Measurements from ENCODE around the gene HSPA12B.

Gene HSPA12B

DNA sequence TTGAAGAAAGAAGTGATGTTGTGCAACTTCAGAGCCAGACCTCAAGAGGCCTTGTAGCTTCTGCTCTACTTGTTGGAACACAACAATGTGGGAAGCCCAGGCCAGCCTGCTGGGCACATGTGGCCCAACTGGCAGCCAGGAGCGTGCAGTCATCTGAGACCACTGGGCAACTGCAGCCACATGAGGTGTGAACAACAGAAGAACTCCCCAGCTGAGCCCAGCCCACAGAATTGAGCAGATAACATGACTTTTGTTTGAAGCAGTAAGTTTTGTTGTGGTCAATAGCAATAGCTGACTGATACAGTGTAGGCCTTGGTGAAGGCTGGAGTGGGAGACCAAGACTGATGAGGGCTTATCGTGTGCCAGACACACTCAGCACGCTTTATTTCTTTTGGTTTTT lies 42.1 kb upstream of the HSPA12B start:
- H3K4me3 ChIP-seq (replicated peaks; ENCODE audit: low read depth, low read length): no peak overlapping the region
- TF ChIP-seq, protein P1, sequence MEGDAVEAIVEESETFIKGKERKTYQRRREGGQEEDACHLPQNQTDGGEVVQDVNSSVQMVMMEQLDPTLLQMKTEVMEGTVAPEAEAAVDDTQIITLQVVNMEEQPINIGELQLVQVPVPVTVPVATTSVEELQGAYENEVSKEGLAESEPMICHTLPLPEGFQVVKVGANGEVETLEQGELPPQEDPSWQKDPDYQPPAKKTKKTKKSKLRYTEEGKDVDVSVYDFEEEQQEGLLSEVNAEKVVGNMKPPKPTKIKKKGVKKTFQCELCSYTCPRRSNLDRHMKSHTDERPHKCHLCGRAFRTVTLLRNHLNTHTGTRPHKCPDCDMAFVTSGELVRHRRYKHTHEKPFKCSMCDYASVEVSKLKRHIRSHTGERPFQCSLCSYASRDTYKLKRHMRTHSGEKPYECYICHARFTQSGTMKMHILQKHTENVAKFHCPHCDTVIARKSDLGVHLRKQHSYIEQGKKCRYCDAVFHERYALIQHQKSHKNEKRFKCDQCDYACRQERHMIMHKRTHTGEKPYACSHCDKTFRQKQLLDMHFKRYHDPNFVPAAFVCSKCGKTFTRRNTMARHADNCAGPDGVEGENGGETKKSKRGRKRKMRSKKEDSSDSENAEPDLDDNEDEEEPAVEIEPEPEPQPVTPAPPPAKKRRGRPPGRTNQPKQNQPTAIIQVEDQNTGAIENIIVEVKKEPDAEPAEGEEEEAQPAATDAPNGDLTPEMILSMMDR (IDR thresholded peaks at IDR 0.05; ENCODE audit: low read length, missing control alignments): no peak
- no peak for DNase-seq (ENCODE audit: low read depth)

DNA sequence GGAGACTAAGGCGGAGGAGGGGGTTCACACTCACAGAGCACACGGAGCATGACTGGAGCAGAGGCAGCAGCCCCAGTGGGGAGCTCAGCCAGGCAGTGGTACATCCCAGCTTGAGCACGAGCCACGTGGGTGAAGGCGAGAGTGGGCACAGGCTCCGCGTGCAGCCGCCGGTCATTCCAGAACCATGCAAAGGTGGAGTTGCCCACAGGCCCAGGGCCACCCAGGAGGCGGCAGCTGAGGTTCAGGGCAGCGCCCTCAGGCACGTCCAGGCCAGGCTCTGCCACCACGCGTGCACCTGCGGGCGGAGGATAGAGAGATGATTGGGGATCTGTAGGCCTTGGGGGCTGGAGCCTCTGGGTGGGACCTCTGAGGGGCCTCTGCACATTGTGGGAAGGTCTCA lies 41.2 kb upstream of the HSPA12B start:
- TF ChIP-seq, protein P1 (IDR thresholded peaks at IDR 0.05; ENCODE audit: low read length, missing control alignments): no peak
- DNase-seq (ENCODE audit: low read depth): no peak
- no peak overlapping the region for H3K4me3 ChIP-seq (replicated peaks; ENCODE audit: low read depth, low read length)

DNA sequence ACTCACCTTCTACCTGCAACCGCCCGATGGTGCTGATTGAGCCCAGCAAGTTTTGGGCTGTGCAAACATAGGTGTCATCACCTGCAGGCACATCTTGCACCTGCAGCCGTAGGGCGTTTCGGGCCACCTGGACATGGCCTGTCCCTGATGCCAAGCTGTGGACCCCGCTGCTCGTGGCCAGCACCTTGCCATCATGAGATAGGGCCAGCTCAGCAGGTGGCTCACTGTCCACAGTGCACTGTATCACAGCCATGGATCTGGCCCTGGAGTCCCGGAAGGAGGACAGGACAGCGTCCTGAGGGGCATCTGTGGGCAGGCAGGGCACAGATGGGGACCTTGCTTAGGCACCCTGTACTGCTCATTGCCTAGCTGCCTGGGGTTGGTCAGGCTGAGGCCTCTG lies 40.6 kb upstream of the HSPA12B start:
- no peak for DNase-seq (ENCODE audit: low read depth)
- TF ChIP-seq, protein P1 (IDR thresholded peaks at IDR 0.05; ENCODE audit: low read length, missing control alignments): no peak
- no peak overlapping the region for H3K4me3 ChIP-seq (replicated peaks; ENCODE audit: low read depth, low read length)

DNA sequence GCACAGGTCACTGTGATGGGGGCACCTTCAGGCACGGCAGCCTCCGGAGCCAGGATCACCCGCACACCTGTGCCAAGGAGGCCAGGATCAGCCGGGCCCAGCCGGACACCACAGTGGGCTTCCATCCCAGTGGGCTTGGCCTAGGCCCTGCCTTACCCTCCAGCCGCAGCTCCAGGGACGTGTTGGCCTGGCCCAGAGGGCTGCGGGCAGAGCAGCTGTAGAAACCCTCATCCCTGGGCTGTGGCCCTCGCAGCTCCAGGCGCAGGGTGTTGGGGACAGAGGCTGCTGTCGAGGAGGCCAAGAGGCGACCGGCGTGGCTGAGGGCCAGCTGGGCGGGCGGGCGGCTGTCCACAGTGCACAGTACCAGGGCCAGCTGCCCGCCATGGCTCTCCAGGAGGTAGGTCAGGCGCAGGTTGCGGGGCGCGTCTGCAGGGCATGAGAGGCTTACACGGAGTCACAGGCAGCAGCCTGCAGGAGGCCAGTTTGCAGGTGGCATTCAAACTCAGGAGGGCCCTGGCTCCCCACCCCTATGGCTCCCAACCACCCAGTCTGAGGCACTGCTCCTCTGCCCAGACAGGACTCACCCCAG lies 39.7 kb upstream of the HSPA12B start:
- DNase-seq (ENCODE audit: low read depth): no peak
- TF ChIP-seq, protein P1 (IDR thresholded peaks at IDR 0.05; ENCODE audit: low read length, missing control alignments): no peak
- H3K4me3 ChIP-seq (replicated peaks; ENCODE audit: low read depth, low read length): no peak overlapping the region

DNA sequence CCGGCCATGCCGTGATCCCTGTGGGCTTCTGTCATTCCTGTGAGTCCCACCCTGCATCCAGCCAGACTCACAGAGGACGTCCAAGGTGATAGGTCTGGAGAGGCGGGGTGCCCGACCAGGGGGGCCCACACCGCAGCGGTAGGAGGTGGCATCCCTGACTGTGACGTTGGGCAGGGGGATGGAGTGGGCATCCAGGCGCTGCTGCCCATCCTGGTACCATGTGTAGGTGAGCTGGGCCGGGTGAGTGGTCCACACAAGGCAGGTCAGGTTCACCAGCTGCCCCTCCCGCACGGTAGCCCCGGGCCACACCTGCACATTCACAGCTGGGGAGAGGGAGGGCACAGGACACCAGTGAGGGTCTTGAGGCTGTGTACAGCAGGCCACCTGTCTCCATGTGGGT lies 39.1 kb upstream of the HSPA12B start:
- TF ChIP-seq, protein P1 (IDR thresholded peaks at IDR 0.05; ENCODE audit: low read length, missing control alignments): no peak
- no peak for DNase-seq (ENCODE audit: low read depth)
- no peak overlapping the region for H3K4me3 ChIP-seq (replicated peaks; ENCODE audit: low read depth, low read length)

DNA sequence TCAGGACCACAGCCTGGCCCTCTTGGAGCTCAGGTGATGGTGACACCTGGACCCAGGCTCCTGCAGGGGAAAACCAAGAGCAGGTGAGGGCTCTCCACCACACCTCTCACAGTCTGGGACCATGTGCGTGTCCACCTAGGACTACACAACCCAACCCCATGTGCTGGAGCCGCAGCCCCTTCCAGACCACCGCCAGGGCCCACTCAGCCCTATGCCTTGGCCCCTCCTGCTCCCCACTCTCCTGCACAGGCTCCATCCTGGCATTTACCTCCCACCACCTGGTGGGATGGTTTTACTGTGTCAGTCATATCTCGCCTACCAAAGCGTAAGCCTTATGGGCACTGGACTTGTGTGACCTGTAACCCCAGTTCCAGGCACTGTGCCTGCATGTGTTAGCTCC lies 37.6 kb upstream of the HSPA12B start:
- H3K4me3 ChIP-seq (replicated peaks; ENCODE audit: low read depth, low read length): no peak overlapping the region
- TF ChIP-seq, protein P1 (IDR thresholded peaks at IDR 0.05; ENCODE audit: low read length, missing control alignments): no peak
- DNase-seq (ENCODE audit: low read depth): no peak

DNA sequence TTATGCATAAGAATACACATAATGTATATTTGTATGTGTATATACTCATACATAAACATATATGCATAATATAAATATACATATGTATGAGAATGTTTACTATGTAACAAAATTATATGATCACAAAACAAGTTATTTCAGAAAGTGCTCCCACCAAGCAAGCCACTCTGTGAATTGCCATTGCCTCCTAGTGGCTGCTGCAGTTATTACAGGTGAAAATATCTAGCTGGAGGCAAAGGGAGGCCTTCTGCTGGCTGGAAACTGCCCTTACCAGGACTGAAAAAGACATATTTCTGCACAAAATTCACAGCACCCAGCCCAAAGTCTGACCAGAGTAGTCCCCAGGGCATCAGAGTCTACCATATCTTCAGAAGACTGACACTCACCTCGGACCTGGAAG lies 36.3 kb upstream of the HSPA12B start:
- no peak overlapping the region for H3K4me3 ChIP-seq (replicated peaks; ENCODE audit: low read depth, low read length)
- DNase-seq (ENCODE audit: low read depth): no peak
- TF ChIP-seq, protein P1 (IDR thresholded peaks at IDR 0.05; ENCODE audit: low read length, missing control alignments): peak; percentile 53
